SK-N-SH (cell line): ENCODE data around the gene POLR1E.

Experiments
- EP300 ChIP-seq, 2 experiments: IDR thresholded peaks; 2 replicates each; pipeline versions ENCODE4 v1.4.0 to v1.6.1; 2012; ENCODE audit warnings: borderline replicate concordance in 1 of 2, low read depth in 1 of 2, low read length in 1 of 2
- RAD21 ChIP-seq: IDR thresholded peaks from 2 replicates; pipeline ENCODE4 v1.6.1; 2012; ENCODE audit warnings: mild to moderate bottlenecking, low read length
- RXRA ChIP-seq: IDR thresholded peaks from 2 replicates; pipeline ENCODE4 v1.4.0; 2012; ENCODE audit warnings: low read depth, mild to moderate bottlenecking, borderline replicate concordance
- TF ChIP-seq, protein P1 (sequence below): fragments of 200-600 bp; sonication (generic); IDR thresholded peaks from 2 replicates; pipeline ENCODE4 v1.6.1; 2017; ENCODE audit warnings: antibody characterized with exemption, mild to moderate bottlenecking, moderate library complexity
- TF ChIP-seq, protein P2 (sequence below): IDR thresholded peaks from 2 replicates; pipeline ENCODE4 v1.6.1; 2012; ENCODE audit warnings: mild to moderate bottlenecking, low read depth, low read length, moderate library complexity

DNA sequence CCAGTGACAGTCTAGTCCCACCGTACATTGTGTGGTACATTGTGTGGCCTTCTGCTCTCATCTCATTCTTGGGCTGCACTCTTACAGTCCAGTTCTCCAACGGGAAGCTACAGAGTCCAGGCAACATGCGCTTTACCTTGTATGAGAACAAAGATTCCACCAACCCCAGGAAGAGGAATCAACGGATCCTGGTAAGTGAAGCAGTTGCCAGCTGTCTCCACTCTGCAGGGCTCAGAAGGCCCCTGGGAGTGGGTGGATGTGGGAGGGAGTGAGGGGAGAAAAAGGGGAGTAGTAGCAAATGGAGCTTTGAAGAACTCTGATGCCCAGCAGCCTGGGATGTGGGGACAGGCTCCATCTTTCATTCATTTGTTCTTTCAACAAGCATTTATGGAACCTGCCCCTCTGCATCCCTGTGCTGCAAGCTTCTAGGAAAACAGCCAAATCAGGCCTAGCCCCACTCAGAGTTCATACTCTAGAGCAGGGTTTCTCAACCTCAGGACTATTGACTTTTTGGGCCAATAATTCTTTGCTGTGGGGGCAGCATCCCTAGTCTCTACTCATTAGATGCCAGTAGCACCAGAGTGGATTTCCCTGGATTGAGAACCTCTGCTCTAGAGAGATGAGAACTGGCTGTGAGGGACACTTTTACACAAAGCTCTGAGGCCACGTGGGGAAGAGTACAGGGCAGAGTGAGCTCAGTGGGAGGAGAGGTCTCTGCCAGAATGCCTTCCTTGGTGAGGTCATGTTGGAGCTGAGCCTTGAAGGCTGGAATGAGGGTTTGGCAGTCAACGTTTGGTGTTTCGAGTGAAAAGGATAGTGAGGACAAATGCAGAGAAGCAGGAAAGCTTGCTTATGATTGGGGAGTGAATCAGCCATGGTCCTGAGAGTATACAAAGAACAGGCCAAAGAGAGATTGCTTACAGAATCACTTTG lies 1.1 kb downstream of the POLR1E start:
- no peak for TF ChIP-seq RXRA
- TF ChIP-seq, protein P1, sequence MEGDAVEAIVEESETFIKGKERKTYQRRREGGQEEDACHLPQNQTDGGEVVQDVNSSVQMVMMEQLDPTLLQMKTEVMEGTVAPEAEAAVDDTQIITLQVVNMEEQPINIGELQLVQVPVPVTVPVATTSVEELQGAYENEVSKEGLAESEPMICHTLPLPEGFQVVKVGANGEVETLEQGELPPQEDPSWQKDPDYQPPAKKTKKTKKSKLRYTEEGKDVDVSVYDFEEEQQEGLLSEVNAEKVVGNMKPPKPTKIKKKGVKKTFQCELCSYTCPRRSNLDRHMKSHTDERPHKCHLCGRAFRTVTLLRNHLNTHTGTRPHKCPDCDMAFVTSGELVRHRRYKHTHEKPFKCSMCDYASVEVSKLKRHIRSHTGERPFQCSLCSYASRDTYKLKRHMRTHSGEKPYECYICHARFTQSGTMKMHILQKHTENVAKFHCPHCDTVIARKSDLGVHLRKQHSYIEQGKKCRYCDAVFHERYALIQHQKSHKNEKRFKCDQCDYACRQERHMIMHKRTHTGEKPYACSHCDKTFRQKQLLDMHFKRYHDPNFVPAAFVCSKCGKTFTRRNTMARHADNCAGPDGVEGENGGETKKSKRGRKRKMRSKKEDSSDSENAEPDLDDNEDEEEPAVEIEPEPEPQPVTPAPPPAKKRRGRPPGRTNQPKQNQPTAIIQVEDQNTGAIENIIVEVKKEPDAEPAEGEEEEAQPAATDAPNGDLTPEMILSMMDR, result no peak
- TF ChIP-seq RAD21, result no peak
- TF ChIP-seq, protein P2, sequence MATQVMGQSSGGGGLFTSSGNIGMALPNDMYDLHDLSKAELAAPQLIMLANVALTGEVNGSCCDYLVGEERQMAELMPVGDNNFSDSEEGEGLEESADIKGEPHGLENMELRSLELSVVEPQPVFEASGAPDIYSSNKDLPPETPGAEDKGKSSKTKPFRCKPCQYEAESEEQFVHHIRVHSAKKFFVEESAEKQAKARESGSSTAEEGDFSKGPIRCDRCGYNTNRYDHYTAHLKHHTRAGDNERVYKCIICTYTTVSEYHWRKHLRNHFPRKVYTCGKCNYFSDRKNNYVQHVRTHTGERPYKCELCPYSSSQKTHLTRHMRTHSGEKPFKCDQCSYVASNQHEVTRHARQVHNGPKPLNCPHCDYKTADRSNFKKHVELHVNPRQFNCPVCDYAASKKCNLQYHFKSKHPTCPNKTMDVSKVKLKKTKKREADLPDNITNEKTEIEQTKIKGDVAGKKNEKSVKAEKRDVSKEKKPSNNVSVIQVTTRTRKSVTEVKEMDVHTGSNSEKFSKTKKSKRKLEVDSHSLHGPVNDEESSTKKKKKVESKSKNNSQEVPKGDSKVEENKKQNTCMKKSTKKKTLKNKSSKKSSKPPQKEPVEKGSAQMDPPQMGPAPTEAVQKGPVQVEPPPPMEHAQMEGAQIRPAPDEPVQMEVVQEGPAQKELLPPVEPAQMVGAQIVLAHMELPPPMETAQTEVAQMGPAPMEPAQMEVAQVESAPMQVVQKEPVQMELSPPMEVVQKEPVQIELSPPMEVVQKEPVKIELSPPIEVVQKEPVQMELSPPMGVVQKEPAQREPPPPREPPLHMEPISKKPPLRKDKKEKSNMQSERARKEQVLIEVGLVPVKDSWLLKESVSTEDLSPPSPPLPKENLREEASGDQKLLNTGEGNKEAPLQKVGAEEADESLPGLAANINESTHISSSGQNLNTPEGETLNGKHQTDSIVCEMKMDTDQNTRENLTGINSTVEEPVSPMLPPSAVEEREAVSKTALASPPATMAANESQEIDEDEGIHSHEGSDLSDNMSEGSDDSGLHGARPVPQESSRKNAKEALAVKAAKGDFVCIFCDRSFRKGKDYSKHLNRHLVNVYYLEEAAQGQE, result no peak
- no peak for TF ChIP-seq EP300 (IDR thresholded peaks at IDR 0.05; ENCODE audit: borderline replicate concordance in 1 of 2, low read depth in 1 of 2, low read length in 1 of 2)
